ENCODE data around the gene SNAPC3.
"Not testable (repeated sequence)": the region's sequence is repeated elsewhere in the genome, so short reads cannot be mapped to it uniquely, and the experiment has no call there.

The SNAPC3 gene

DNA sequence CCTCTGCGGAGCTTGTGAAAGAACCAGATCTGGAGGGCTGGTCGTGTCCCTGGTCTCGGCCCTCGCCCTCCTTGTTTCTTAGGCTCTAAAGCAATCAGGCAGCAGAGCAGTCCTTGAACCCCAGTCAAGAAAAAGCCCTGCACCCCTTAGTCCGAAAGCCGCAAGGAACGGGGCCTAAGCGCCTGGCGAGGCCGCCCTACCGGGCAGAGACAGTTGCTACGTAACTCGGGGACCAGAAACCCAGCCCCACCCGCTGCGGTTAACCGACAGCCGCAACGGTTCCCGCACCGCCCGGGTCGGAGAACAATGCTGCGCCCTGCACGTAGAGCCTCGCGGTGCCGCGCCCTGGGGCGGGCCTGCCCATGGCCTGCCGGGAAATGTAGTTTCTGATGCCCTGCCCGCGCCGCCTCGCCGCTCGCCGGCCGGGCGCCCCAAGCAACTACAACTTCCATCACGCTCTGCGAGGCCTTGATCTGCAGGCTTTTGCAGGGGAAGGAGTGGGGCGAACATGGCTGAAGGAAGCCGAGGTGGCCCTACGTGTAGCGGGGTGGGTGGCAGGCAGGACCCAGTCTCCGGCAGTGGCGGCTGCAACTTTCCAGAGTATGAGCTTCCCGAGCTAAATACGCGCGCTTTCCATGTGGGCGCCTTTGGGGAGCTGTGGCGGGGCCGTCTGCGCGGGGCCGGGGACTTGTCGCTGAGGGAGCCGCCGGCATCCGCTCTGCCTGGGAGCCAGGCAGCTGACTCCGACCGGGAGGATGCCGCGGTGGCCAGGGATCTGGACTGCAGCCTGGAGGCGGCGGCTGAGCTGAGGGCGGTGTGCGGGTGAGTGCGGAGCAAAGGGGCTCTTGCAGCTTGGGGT lies at the start of gene SNAPC3:
Gene SNAPC3 (plus strand): TSS at position 505 of the 859 bp plus-strand sequence. CDS start 4 bp downstream, at position 509.
- peak; percentile 89 for DNase-seq

DNA sequence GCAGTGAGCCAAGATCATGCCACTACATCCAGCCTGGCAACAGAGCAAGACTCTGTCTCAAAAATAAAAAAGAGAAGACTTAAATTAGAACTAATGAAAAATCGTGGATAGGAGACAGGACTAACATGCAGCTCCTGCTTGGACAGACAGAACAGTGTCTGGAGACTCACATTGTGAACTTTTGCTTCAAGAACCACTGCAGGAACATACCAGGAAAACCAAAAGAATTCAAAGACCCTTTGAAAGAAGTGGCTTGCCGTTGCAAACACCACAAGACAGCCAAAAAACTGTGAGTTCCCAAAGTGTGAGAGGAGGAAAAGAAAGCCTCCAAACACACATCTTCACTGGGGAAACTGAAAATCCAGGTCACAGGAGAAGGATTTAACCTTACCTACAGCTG lies 48.8 kb upstream of the SNAPC3 start:
- no peak for DNase-seq

DNA sequence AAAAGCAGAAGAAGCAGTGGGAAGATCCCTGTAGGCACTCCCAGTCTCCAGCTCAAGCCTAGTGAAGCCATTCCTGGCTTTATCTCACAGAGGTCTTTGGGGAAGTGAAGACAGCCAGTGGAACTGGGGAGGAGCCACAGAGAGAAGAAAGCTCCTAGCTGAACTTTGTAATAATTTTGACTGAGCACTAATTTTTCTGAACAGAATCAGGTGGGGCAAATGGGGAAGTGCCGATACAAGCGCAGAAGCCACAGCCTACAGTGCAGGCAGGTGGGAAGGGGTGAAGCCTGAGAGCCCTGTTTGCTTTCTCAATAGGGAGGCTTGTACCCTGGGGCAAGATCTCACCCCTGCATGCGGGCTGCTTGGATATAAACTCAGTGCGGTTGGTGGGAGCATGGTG lies 48.4 kb upstream of the SNAPC3 start:
- DNase-seq = no peak

DNA sequence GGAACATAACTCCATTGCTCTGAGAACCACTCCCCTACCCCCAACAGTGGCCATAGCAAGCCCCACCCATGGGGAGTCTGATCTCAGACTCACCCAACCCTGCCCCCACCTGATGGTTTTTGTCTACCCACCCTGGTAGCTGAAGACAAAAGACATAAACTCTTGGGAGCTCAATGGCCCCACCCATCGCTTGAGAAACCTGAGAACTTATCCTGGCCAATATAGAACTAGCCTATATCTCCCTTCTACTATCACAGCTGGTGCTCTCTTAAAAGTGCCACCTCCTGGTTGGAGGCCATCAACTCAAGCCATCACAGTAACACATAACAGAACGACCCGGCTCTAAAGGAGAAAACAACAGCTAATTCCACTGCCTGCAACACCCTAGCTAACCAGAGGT lies 47.9 kb upstream of the SNAPC3 start:
- DNase-seq = no peak

DNA sequence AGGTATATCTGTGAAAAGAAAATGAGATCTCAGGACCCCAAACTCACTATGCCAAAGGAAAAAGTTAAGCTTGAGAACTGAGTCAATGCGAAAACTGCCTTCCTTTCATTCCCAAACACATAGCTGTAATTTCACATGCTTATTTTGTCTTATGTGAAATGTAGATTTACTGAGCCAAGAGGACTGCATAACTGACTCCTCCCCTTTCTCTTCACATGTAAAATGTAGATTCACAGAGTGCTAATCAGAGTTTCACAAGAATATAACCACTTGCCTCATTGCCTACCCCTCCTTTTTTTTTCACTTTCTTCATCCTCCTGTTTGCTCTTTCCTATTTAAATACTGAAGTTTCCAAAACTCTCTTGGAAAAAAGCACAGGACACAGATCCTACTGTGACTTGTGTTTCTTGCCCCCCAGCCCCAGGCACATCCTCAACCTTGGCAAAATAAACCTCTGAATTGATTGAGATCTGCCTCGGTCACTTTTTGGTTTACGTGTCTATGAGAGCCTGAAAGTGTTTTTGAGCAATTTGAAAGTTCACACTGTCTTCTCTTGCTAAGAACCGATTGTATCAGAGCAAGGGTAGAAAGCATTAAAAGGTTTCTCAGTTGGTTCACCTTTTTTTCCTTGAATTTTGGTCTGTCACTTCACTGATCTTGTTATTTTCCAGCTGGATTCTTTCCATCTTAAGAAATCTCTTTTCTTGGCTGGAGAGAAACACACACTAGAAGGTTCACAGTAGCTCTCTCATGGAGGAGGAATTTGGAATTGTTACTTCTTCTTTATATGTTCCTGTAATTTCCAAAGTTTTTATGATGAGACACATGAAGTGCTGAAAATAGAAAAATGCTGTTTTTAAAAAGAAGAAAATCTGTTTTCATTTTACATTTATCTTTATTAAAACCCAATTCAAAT lies 44.8 kb upstream of the SNAPC3 start:
- DNase-seq = no peak

DNA sequence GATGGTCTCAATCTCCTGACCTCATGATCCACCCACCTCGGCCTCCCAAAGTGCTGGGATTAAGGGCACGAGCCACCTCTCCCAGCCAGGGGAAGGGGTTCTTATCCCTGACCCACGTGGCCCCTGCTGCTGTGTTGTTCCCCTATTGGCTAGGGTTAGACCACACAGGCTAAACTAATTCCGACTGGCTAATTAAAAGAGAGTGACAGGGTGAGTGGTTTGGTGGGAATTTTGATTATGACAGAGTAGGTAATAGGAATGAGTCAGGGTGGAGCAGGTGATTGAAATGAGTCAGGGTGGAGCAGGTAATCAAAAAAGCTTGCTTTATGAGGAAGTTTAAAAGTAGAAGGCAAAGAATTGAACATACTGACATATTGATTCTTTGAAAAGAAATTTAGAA lies 43.4 kb upstream of the SNAPC3 start:
- DNase-seq = not testable (repeated sequence)

DNA sequence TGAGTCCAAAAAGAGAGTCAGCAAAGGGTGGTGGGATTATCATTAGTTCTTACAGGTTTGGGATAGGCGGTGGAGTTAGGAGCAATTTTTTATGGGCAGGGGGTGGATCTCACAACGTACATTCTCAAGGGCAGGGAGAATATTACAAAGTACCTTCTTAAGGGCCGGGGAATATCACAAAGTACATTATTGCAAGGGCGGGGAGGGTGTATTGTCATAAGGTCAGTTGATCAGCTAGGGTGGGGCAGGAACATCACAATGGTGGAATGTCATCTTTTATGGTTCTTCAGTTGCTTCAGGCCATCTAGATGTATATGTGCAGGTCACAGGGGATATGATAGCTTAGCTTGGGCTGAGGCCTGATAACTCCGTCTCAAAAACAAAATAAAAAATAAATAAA lies 42.8 kb upstream of the SNAPC3 start:
- not testable (repeated sequence) for DNase-seq

DNA sequence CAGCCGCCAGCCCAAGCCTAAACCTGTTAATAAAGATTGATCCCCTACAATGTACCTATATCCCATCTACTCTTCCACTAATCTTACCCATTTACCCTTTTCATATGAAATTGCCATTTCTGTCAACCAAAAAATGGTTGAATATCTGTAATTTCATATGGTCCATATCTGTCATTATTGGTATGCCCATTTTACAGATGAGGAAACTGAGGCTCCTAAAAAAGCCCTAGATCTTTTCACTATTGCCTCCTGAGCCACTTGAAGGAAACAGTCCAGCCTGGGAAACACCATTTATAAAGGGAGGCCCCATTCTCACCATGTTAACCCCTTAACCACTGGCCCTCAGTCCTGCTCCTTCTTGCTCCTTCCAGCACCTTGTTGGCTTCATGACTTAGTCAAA lies 41.2 kb upstream of the SNAPC3 start:
- no peak for DNase-seq

DNA sequence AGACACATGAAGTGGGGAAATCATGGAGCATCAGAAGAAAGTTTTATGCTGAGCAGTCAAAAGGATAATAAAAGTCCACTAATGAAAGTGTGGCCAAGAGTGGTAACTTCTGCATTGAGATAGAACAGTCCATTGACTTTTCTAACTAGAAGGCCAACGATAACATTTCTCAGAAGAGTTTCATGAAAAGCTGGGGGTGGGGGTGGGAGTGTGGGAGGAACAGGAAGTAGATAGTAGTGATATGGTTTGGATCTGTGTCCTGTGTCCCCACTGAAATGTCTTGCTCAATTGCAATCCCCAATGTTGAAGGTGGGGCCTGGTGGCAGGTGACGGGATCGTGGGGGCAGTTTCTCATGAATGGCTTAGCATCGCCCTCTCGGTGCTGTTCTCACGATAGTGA lies 36.2 kb upstream of the SNAPC3 start:
- DNase-seq = no peak

DNA sequence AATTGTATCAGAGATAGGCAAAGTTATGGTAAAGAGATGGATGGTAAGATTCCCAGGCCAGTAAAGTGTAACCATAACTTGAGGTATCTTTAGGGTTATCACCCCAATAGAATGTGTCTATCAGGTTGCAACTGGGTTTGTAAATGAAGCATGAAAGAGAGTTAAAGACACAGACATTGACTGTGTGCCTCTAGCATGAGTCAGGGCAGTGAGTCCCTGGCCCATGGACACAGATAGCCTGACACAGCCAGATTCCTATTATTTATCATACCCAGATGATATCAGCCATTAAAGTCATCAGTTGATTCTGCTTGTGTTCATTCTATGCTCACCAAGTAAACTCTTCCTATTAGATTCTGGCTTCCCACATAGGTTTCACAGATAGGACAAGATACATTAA lies 33.5 kb upstream of the SNAPC3 start:
- DNase-seq = no peak

DNA sequence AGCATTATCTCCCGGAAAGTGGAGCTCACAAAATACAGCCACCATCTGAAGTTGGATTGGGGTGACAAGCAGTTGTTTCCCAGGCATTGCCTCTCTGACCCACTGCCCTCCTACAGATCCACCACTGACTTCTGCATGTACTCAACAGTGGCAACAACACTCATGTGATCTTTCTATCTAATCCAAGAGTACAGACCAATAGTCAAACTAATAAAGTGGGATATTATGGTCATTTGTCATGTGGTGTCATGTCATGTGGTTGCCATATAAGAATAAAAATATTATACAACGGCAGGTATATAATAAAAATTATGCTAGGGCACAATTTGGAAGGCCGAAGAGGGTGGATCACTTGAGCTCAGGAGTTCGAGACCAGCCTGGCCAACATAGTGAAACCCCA lies 33.0 kb upstream of the SNAPC3 start:
- DNase-seq = no peak

DNA sequence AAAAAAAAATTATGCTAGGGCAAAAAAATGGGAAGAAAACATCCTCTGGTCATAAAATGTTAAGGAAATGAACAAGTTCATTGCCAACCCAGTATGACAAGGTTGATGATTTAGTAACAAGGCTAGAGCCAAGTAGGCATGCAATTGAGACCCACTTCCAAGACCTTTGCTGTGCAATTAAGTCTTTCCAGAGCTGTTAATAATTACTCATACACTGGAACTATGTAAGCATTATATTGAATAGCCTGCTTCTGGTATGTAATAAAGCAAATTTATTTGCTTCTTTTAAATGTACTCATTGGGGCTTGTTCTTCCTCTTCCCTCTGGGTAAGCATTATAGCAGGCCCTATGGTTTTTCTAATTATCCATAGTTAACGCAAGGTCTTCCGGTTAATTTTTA lies 32.5 kb upstream of the SNAPC3 start:
- DNase-seq = no peak

DNA sequence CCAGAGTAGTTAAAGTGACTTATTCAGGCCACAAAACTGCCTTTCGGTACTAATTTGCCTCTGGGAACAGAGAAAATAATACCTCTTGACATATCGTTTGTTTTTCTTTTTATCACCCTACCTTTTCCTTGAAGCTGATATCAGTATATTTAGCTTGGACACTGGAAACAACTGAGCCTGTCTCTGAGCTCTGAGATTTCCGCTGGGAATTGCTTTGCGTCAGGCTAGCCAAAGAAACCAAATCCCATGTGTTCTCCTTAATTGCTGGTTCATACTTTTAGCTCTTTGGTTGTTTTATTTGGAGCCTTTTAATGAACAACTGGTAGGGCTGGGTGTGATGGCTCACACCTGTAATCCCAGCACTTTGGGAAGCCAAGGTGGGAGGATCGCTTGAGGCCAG lies 30.3 kb upstream of the SNAPC3 start:
- no peak for DNase-seq

DNA sequence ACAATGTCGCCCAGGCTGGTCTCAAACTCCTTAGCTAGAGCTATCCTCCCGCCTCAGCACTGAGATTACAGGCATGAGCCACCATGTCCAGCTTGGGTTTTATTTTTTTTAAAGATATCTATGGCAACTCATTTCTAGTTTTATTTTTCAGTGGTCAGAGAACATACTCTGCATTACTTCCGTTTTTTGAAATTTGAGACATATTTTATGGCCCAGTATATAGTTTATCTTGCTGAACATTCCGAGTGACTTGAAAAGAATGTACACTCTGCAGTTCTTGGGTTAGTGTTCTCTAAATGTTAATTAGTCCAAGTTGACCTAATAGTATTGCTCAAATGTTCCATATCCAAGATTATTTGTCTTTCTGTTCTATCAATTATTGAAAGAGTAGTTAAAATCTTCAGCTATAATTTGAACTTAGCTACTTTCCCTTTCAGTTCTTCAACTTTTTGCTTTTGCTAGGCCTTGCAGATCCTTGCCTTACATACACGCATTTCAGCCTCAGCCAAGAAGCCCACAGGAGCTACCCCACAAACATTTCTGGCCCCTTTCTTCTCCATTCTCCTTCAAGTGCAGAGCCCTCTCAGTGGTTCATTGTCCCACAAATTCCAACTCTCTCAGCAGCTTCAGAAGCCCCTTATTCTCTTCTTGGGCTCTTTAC lies 22.3 kb upstream of the SNAPC3 start:
- no peak for DNase-seq

DNA sequence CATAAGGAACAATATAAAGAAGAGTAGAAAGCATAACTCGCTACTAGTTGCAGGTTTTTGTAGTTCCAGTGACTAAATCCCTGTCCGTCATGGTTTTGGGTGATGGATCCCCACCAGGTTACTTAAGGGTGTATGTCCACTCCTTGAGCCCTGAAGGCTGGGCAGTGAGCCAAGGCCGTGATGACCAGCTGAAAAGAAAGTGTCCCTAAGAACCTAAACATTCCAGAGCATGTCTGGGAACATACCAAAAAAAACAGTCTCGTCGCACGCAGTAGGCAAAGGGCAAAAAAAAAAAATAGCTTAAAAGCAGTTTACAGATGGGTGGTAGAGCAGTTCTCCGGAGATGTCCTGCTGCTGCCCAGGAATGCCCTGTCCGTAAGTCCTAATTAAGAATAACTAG lies 21.4 kb upstream of the SNAPC3 start:
- DNase-seq = no peak

DNA sequence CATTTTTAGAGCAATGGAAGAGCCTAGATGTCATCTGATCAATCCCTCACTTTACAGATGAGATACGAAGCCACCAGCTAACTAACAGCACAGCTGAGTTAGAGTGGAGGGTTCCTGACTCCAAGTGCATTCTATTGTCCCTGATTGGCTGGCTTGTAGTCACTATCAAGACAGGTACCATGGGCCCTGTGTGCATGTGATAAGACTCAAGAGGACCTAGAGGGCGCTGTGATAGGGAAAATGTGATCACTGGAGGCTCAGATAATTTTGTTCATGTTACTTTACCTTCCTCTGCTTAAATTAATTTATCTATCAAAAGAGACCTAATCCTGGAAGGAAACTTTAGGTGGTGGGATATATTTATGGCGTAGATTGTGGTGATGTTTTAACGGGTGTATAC lies 19.5 kb upstream of the SNAPC3 start:
- DNase-seq = no peak

DNA sequence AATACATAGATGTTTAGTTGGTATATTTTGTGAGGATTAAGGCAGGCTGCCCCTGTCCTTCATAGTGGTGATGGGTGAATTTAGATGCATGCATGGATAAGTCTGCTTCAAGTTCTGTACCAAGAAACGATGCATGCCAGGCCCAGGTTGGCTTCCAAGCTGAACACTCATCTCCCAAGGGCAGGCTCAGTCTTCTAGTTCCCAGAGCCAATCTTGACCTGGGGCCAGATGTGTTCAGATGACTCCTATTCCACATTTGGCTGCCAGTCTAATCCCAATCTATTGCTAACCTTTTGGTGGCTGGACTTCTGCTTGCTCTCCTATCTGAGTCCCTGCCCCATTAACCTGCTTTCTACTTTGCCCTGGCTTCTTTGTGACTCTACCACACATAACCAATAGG lies 18.5 kb upstream of the SNAPC3 start:
- DNase-seq = no peak

DNA sequence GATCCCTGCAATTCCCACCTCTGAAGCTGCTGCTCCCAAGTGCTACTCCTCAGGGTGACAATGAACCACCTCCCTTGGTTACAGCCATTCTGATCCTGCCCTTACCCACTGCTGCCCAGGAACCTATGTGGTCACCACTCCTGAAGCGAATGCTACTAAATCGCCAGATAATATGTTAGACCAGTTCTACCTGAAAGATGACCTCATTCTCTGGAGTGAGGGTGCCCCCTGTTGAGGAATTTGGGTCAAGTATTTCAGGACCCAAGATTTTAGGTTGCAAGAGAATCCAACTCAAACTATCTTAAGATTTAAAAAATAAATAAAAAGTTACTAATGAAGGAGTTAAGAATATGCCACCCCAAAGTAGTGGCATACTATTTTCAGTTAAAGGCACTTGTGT lies 5.8 kb upstream of the SNAPC3 start:
- peak; percentile 2 for DNase-seq

DNA sequence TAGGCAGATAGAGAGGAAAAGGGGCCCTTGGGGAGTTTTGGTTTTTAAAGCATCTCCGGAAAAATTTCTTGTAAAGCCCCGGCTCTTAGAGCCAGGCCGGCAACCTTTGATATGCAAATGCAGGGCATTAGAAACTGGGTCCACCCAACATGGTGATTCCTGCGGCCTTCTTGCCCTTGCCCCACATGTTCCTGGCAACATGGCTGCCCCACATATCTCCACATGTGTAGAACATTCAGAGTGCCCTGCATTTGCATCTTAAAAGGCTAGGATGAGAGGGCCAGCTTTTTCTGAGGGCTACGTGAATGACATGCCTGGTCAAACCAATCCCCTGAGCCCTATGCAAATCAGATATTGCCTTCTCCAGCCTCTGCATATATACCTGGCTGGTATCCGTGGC lies 5.0 kb upstream of the SNAPC3 start:
- no peak for DNase-seq

DNA sequence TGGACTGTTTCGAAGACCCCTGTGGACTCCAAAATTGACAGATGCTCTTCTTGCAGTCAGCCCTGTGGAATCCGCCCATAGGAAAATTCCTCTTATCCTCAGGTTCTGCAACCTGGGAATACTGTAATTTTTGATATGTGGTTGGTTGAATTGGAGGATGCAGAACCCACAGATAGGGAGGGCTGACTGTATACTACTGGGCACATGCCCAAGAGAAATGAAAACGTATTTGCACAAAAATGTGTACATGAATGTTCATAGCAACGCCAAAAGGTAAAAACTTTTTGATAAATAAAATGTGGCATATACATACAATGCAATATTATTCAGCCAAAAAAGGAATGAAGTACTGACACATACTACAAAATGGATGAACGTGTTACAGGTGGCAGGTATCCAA lies 1.9 kb upstream of the SNAPC3 start:
- no peak for DNase-seq

DNA sequence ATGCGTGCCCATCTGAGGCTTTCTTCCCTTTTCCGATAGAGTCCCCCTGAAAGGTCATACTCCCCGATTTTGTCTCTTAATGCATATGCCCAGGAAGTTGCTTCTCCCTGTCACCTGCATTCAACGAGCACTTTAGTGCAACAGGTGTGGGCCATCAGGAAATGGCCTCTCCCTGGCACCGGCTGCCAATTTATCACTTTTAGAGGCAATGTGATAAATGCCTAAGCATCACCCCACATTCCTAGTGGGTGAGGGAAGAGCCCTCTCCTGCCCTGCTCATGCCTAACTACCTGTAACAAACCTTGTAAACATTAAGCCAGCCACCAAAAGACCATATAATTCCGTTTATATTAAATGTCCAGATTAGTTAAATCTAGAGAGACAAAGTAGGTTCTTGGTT lies 1.1 kb upstream of the SNAPC3 start:
- DNase-seq = no peak

DNA sequence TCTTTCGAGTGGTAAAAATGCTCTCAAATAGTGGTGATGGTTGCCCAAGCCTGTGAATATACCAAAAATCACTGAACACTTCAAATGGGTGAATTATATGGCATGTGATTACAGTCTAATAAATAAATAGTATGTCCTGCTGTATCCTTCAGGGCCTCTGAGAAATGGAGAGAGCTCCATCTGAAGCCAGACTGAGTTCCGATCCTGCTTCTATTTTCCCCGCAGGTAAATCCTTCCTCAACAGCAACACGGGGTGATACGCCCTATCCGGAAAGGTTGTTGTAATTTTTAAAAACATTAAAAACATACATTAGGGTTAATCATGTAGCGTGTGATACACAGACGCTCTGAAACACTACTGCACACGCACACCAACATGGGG lies 695 bp upstream of the SNAPC3 start:
- DNase-seq = no peak

DNA sequence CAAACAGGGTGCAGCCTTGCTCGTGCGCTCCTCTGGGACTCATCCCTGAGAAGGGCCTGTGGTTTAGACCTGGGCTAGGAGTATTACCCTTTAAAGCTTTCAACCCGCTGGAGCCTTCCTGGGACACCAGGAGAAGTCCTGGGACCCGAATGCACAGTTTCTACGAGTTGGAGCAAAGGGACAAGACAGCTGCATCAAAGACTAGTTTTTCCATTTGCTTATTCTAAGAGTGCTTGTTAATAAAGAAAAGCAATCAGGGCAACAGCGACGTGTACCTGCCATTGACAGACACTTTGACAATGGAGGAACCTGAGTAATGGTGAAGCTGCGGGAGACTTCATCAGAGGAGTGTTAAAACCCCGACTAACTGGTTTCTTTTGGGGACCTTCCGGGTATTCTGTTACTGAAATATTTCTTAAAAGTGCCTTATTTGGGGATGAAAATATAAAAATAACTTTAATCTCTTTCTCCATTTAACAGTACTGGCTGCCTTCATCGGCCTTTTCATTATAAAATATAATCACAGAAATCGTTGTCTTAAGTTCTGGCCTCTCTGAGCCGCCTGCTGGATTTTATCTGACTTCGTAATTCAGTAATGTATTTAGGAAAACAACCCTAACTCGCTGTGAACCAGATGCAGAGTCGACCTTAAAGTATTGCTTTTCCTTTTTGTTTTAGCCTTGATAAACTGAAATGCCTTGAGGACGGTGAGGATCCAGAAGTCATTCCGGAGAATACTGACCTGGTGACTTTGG lies 732 bp downstream of the SNAPC3 start:
- no peak for DNase-seq

Data from DMS 273 treated with DMSO at 0.1 percent for 48 hours (cell line).